Lung (tissue), 12 donors: Measurements from ENCODE around the gene TTC21B. TPM values are rescaled to one million over a fixed set of nuclear protein-coding genes. Genes with fewer than 3 reads are reported as not detected.
A peak's percentile ranks its signal among the peaks of the same experiment; 100 is the strongest.
"Not testable (repeated sequence)": the region's sequence is repeated elsewhere in the genome, so short reads cannot be mapped to it uniquely, and the experiment has no call there.

Experiments
- ATAC-seq: fragments of 200-7000 bp; cut with Tn5 transposase; one replicate; pipeline ENCODE4 v1.9.1; 2020; ENCODE audit warnings: moderate number of reproducible peaks; ENCODE audit not compliant: insufficient read depth, low FRiP score
- DNase-seq, 3 donors: peaks; one replicate each; pipeline ENCODE4 v3.0.0-alpha.2; 2013 to 2017
- H3K27ac ChIP-seq, 2 donors: one replicate each; pipeline ENCODE4 v1.5.1; 2013; ENCODE audit warnings: mild to moderate bottlenecking in 2 of 2, moderate library complexity in 2 of 2, control low read depth in 1 of 2, inconsistent platforms in 1 of 2, low read depth in 1 of 2, low read length in 1 of 2
- H3K27me3 ChIP-seq, 3 donors: one replicate each; pipeline ENCODE4 v1.5.1; 2013; ENCODE audit warnings: low read length in 2 of 3; ENCODE audit not compliant: control insufficient read depth in 3 of 3, insufficient read depth in 3 of 3
- H3K36me3 ChIP-seq, 4 donors: one replicate each; pipeline ENCODE4 v1.5.1; 2013; ENCODE audit warnings: low read length in 4 of 4, mild to moderate bottlenecking in 1 of 4, moderate library complexity in 1 of 4; ENCODE audit not compliant: control insufficient read depth in 4 of 4, insufficient read depth in 4 of 4
- H3K4me1 ChIP-seq, 5 donors: one replicate each; pipeline ENCODE4 v1.5.1; 2013; ENCODE audit warnings: low read length in 5 of 5, mild to moderate bottlenecking in 2 of 5, moderate library complexity in 1 of 5; ENCODE audit not compliant: control insufficient read depth in 5 of 5, insufficient read depth in 5 of 5
- H3K4me3 ChIP-seq: one replicate; pipeline ENCODE4 v1.5.1; 2013; ENCODE audit warnings: mild to moderate bottlenecking, control low read depth, moderate library complexity
- H3K9ac ChIP-seq, 2 donors: one replicate each; pipeline ENCODE4 v1.5.1; 2013; ENCODE audit warnings: low read length in 2 of 2, control low read depth in 1 of 2; ENCODE audit not compliant: insufficient read depth in 1 of 2
- H3K9me3 ChIP-seq, 4 donors: one replicate each; pipeline ENCODE4 v1.5.1; 2013; ENCODE audit warnings: low read length in 3 of 4, mild to moderate bottlenecking in 1 of 4, moderate library complexity in 1 of 4; ENCODE audit not compliant: control insufficient read depth in 4 of 4, insufficient read depth in 3 of 4
- whole genome bisulfite sequencing, 2 donors: extraction: QIAGEN DNeasy Blood & Tissue Kit; methylation state at CpG; one replicate each; pipeline ENCODE4 v1.1.7; 2013; 5-methylcytosine and 5-hydroxymethylcytosine counted together
- polyA plus RNA-seq, 2 donors: library from polyadenylated mRNA; stranded (reverse); fragments of 200-250 nt; gene quantifications; one replicate each; pipeline ENCODE4 v1.2.1, GENCODE V29; 2013
- total RNA-seq, 2 donors: library from RNA; depleted of rRNA in 1 of 2; stranded (reverse); fragments of >200 nt in 1 of 2; gene quantifications; one replicate each; pipeline ENCODE4 v1.2.1, GENCODE V29; 2014 to 2021
- TF ChIP-seq, protein P1 (sequence below): IDR thresholded peaks from 2 replicates; pipeline ENCODE4 v1.5.1; 2012; ENCODE audit warnings: mild to moderate bottlenecking; ENCODE audit errors: control extremely low read depth, extremely low read depth
- donor health status: control.
- donor health status: control.
- donor health status: Bipolar disorder and iron deficiency.
- donor health status: healthy.
- donor health status: DM: yes; HTN: yes; CAD: no.

The TTC21B gene
- total and polyA plus RNA-seq, 4 donors = 5.0 to 146 (median 15.0) TPM

DNA sequence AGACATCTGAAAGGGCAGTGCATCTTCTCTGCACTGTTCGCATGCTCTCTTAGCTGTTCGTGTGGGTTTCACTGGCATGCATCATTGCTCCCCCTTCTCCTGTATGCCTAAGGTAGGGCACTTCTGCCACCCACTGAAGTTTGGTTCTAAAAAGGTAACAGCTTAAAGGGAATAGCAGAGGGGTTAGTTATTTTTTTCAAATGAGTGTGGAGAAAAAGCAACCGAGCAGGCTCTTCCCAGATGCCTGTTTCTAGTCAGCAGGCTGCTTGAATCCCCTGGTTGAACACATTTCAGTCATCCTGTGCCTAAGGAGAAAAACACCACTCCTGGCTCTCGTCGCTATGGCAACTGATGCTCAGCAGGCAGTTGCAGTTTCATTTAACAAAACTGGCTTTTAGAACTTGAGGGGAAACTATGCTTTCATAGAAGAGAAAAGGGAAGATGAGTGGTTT lies 89.7 kb downstream of the TTC21B start:
- Histone ChIP-seq H3K9me3 (peaks cover 0 to 6% (median 0%) of the 10 kb centered on the region in 4 donors), H3K27me3 (no peaks in the 10 kb centered on the region), H3K9ac (no peak overlapping the region), H3K4me1 (no peaks in the 10 kb centered on the region), H3K27ac (no peak overlapping the region), H3K4me3 (no peak overlapping the region), H3K36me3 (peaks cover 0 to 4% (median 2%) of the 10 kb centered on the region in 4 donors)
- 89 to 94% methylated on average over 5 of the region's 5 CpGs for WGBS, 2 donors
- no peak for ATAC-seq
- TF ChIP-seq, protein P1, sequence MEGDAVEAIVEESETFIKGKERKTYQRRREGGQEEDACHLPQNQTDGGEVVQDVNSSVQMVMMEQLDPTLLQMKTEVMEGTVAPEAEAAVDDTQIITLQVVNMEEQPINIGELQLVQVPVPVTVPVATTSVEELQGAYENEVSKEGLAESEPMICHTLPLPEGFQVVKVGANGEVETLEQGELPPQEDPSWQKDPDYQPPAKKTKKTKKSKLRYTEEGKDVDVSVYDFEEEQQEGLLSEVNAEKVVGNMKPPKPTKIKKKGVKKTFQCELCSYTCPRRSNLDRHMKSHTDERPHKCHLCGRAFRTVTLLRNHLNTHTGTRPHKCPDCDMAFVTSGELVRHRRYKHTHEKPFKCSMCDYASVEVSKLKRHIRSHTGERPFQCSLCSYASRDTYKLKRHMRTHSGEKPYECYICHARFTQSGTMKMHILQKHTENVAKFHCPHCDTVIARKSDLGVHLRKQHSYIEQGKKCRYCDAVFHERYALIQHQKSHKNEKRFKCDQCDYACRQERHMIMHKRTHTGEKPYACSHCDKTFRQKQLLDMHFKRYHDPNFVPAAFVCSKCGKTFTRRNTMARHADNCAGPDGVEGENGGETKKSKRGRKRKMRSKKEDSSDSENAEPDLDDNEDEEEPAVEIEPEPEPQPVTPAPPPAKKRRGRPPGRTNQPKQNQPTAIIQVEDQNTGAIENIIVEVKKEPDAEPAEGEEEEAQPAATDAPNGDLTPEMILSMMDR = no peak
- no peak for DNase-seq

DNA sequence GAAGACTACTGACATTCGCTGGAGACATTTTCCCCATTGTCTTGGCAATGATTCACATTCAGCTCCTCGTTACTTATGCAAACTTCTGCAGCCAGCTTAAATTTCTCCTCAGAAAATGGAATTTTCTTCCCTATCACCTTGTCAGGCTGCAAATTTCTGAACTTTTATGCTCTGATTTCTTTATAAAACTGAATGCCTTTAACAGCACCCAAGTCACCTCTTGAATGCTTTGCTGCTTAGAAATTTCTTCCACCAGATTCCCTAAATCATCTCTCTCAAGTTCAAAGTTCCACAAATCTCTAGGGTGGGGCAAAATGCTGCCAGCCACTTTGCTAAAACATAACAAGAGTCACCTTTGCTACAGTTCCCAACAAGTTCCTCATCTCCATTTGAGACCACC lies 92.5 kb downstream of the TTC21B start:
- H3K9me3 ChIP-seq, H3K9ac ChIP-seq, H3K4me3 ChIP-seq, DNase-seq, H3K27ac ChIP-seq, H3K4me1 ChIP-seq, ATAC-seq, H3K27me3 ChIP-seq: not testable (repeated sequence)
- H3K36me3 ChIP-seq = peaks cover 0 to 10% (median 0%) of the 10 kb centered on the region in 4 donors
- WGBS, 2 donors = 96 to 100% methylated on average over 2 of the region's 2 CpGs

DNA sequence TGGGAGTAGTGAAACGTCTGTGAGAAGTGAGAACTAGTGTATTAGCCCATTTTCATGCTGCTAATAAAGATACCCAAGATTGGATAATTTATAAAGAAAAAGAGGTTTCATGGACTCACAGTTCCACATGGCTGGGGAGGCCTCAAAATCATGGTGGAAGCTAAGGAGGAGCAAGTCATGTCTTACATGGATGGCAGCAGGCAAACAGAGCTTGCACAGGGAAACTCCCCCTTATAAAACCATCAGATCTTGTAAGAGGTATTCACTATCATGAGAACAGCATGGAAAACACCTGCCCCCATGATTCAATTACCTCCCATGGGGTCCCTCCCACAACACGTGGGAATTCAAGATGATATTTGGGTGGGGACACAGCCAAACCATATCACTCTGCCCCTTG lies 93.9 kb downstream of the TTC21B start:
- not testable (repeated sequence) for H3K36me3 ChIP-seq, H3K27ac ChIP-seq, H3K9ac ChIP-seq, H3K4me1 ChIP-seq, H3K27me3 ChIP-seq, DNase-seq, H3K4me3 ChIP-seq, H3K9me3 ChIP-seq, ATAC-seq
- WGBS, 2 donors = 93 to 96% methylated on average over 2 of the region's 2 CpGs

- H3K27ac ChIP-seq = no peak overlapping the region
- no peak for ATAC-seq
- peaks cover 0 to 16% (median 4%) of the 10 kb centered on the region in 4 donors for H3K36me3 ChIP-seq
- TF ChIP-seq, protein P1 = no peak
- H3K4me1 ChIP-seq = no peaks in the 10 kb centered on the region
- H3K9ac ChIP-seq = no peak overlapping the region
- H3K9me3 ChIP-seq = peaks cover 0 to 21% (median 2%) of the 10 kb centered on the region in 4 donors
- H3K4me3 ChIP-seq = no peak overlapping the region
- no peaks in the 10 kb centered on the region for H3K27me3 ChIP-seq
- peak in 2 of 3 donors; percentile 42 to 53 for DNase-seq
- WGBS, 2 donors = 82 to 83% methylated on average over 1 of the region's 1 CpG
These were observed 95.7 kb downstream of the TTC21B start for GRCh38 chr2:165857876-165858275.
